Posterior cingulate gyrus (tissue), 11 donors: ENCODE results near the gene HDLBP.
"Not testable (repeated sequence)": the region's sequence is repeated elsewhere in the genome, so short reads cannot be mapped to it uniquely, and the experiment has no call there.

ENCODE experiments used
- DNase-seq, 10 donors: peaks; one replicate each; pipeline versions ENCODE4 v3.0.0 to v3.0.0-alpha.2; 2020 to 2021; ENCODE audit warnings: mixed read lengths in 3 of 10
- intact Hi-C: fragments of 100-400 bp; cut with DNase I; formaldehyde crosslinking; loops from one replicate; pipeline ENCODE4 v1.15.1; 2023

The HDLBP gene

DNA sequence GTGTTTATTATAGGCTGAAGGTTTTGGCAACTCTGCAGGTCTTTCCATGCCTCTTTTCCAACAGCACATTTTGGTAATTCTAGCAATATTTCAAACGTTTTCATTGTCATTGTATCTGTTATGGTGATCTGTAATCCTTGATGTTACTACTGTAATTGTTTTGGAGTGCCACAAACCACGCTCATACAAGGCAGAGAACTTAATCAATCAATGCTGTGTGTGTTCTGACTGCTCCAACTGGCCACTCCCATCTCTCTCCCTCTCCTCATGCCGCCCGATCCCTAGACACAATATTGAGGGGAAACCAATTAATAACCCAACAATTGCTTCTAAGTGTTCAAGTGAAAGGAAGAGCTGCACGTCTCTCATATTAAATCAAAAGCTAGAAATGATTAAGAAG is 32.9 kb downstream of the HDLBP start:
- intact Hi-C loops: no loop called here
- DNase-seq: no peak

DNA sequence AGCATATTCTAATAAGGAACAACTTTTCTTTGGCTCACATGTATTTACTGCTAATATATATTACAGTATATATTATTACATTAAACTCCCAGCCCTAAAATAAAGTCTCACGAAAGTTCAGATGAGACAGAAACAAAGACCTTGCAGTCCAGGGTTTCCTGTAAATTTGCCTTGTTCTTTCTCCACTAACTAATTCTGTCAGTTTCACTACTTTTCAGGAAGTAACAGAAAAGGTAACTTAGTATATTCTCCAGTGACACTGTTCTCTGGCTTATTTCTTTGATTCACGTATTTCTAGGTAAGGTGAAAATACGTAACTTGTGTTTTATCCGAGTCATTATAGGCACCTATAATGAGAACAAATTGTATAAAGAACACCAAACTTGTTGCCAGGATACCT is 35.2 kb downstream of the HDLBP start:
- intact Hi-C loops: no loop called here
- DNase-seq: no peak

DNA sequence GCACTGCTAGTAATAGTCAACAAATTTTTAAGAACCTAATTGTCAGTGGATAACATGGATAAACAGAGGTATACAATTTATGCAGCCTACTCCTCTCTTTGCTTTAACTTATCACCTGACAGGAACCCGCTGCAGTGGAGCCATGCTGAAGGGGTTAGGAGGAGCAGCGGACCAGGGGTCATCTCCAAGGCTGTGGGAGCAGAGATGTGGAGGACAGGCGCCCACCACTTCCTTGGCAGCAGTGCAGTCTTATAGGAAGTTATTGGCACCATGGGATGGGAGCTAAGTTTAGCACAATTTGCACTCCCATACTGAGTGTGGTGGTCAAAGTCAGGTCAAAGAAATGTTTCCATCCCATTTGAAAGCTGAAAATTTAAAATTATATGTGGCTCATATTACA is 35.6 kb downstream of the HDLBP start:
- intact Hi-C loops: no loop called here
- no peak for DNase-seq

DNA sequence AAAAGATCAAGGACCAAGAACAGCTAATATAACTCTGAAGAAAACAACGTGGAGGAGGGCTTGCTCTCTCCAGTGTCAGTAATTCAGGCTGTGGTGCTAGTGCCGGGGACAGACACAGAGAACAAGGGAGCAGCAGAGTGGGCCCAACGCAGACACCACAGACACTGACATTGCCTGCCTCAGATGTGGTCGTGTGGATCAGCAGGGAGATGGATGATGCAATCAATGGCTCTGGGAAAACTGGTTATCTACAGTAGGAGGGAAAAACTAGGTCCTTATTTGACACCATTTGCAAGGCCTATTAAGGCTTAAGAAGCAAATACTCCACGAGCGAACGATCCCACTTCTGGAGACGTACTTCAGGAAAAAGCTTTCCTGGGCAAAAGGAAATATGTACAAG is 36.1 kb downstream of the HDLBP start:
- no peak for DNase-seq
- intact Hi-C loops: no loop called here

DNA sequence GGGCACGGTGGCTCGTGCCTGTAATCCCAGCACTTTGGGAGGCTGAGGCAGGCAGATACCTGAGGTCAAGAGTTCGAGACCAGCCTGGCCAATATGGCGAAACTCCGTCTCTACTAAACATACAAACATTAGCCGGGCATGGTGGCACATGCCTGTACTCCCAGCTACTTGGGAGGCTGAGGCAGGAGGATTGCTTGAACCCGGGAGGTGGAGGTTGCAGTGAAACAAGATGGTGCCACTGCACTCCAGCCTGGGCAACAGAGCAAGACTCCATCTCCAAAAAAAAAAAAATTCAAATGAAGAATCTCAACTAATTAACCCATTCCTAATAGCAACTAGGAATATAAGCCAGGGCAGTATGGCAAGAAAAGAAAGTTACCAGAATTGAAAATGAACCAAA is 37.2 kb downstream of the HDLBP start:
- intact Hi-C loops, DNase-seq: not testable (repeated sequence)

DNA sequence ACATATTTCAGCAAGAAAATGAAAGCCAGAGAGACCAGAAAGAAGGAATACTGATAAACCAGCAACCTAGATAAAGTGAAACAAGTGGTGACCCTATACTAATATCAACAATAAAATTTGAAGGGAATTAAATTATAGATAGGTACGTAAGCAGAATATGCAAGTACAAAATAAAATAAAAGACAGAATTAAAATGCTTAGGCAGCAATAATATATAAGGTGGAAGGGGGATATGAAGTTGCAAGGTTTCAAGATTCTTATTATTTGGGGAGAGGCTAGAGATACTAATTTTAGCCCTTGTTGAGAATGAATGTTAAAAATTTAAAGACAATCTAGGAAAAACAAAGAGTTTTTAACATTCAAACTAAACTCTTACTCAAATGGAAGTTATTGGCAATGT is 39.6 kb downstream of the HDLBP start:
- intact Hi-C loops: no loop called here
- DNase-seq: no peak

DNA sequence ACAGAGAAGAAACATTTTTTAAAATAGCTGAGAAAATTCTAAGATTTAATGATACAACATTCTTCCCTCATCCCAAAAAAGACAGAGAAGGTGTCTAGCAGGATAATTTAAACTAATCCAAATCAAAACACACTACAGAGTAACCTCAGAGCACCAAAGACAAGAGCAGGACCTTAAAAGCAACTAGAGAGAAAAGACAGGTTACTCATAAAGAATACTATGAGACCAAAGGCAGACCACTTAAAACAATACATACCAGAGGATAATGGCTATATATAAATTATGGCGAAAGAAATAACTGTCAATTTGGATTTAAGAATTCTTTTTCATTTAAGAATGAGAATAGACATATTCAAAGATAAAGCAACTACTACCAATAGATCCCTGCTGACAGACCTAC is 40.0 kb downstream of the HDLBP start:
- intact Hi-C loops: no loop called here
- no peak for DNase-seq

DNA sequence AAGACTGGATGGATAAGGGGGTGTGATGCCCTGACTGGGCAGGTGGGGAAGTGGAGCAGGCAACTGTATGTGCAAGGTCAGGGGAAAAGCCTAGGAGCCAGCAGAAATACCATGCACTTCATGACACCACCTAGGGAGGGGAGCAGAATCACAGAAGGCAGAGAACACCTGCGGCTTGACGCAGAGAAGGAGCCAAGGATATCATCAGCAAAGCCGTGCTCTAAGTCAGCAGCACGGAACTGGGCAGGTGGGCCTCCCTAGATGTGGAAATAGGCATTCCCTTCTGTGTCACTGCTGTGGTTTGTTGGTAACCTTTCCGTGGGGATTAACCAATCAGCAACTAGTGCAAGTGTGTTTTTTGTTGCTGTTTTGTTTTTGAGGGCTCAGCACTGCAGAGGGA is 41.3 kb downstream of the HDLBP start:
- intact Hi-C loops: no loop called here
- no peak for DNase-seq

DNA sequence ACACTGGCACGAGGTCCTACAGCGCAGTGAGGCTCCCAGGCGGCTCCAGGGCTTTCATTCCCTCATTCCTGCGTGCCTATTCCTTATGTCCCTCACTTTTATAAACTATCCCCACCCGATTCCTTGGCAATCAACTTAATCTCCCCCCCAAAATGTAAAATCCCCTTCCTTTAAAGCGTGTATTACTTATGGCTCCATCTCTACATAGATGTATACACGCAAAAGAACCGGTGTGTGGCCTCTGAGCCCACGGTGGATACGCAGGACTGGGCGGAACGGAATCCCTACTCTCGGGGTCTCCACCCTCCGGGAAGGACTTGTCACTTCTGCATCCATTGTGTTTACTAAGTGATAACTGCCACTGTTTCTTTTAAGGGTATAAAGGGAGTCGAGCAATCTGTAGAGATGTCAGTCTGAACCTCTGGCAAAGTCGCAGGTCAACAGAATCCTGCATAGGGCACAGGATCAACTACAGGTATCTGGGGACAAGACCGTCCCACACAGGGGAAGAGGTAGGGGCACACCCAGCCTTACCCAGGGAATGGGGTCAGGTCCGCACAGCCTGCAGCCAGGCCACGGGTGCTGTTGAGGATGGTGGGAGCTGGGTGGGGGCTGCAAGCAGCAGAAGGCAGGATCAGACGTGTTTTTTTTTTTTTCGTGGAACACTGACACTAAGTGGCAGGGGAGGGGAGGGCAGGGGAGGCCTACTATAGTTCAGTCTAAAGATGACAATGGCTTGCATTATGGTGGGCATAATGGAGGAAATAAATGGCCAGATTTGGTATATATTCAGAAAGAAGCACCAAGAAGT is 42.1 kb downstream of the HDLBP start:
- no peak for DNase-seq
- intact Hi-C loops: no loop called here

DNA sequence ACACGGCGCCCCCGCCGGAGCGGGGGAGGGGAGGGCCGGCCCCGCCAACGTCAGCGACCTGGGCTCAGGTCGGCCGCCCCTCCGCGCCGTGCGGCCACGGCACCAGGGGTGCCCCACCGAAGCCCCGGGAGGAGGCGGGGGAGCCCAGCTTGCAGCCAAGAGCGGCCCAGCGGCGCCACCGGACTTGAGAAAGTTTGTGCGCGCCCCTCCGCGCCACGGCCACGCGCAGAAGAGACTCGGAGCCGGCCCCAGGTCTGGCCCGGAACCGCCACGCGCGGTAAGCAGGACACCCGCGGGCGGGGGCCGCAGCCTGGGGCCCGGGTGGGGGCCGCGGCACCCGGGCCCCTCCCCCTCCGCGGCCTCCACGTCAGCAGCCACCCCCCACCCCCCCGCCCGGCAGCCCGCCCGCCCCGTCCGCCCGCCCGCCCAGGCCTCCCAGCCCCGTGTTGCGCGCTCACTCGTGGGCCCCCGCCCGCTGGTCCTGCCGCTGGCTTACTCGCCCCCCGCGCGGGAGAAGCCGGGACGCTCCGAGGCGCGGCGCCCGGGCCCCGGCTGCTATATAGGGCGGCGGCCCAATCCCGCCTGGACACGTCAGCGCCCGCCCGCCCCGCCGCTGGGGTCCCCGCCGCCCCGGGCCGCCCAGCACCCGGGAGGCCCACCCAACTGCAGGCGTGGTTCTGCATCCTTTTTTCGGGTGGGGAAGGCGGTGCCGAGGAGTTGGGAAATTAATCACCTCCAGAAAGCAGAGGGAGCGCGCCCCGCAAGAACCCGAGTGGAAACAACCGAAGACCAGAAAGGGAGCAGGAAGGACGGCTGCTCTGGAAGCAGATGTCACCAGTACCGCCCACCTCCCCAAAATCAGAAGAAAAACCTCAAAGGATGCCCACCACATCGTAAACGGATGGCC is 42.9 kb downstream of the HDLBP start:
- intact Hi-C loops: no loop called here

DNA sequence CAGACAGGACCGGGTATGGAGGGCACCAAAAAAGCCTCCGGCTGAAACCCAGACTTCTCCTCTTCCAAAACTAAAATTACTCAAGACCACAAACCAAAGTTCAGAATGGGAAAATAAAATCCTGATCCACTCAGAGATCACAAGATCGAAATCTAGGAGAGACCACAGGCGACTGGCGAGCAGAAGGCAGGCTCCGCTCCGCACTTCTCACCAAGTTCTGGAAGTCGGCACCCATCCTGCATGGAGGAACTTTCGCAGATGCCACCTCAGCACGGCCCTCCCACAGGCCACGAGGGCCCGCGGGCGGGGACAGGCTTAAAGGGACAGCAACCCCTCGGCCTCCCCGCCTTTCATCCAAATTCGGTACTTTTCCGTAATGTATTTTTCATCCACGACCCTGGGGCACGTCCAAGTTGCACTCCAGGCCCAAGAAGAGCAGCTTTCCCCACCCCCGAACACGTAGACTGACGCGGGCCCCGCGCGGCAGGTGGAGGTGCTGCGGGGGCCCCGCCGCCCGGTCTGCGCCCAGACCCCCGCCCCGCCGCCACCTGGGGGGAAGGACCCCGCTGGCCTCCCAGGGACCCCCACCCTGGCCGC is 43.7 kb downstream of the HDLBP start:
- intact Hi-C loops: no loop called here
- DNase-seq: peak; percentile 66 to 97 (median 82)

More for the DNA sequence above, 42.9 kb downstream of the HDLBP start:
- DNase-seq: peak; percentile 11 to 92 (median 46)

DNA sequence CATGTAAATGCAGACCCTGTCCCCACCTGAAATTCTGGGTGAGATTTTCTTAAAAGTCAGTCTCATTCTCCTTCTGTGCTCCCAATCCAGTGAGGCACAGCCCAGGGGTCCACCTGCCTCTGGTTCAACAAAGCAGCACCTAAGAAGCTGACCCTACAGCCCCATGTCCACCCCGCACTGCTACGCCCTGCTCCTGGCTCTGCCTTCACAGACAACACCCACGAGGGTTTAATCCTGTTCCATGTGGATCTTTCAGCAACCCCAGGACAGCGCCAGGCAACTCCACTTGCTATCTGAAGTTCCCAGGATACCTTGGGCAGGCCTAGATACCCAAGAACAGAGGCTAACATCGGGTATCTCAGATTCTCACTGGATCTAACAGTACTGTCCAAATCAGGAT is 44.9 kb downstream of the HDLBP start:
- intact Hi-C loops: no loop called here
- DNase-seq: no peak

DNA sequence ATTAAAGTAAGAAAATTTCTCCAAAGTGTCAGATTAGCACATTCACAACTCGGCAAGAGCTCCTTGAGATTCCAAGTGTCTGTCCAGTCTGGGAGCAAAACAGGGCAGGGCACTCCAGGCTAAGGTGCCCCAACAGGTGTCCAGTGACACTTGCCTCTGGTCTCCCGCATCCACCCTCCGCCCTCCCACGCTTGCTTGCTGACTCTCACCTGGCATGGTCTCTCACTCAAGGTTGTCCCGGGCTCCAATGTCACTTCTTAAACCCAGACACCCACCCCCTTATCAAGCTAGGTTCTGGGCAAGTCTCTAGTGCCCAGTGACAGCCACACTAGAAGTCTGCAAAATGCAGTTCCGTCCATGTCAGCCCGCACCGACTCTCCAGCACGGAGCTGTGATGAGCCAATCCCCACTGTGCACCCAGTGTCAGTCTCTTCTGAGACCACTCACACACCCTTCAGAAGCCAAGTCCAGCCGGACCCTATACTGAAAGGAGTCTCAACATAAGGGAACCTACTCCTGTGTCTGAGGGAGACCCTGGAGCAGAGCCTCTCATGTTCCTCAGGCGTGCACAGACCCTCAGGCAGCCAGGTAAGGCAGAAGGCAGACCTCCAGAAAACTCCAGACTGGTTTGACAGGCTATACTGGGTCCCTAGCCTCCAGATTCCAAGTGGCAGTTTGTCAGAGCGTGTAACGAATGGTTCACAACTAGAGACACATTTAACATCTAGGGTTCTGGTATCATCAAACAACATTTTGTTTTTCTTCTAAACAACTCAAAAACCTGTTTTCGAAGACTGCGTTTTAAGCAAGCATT is 45.6 kb downstream of the HDLBP start:
- intact Hi-C loops: no loop called here
- DNase-seq: no peak

DNA sequence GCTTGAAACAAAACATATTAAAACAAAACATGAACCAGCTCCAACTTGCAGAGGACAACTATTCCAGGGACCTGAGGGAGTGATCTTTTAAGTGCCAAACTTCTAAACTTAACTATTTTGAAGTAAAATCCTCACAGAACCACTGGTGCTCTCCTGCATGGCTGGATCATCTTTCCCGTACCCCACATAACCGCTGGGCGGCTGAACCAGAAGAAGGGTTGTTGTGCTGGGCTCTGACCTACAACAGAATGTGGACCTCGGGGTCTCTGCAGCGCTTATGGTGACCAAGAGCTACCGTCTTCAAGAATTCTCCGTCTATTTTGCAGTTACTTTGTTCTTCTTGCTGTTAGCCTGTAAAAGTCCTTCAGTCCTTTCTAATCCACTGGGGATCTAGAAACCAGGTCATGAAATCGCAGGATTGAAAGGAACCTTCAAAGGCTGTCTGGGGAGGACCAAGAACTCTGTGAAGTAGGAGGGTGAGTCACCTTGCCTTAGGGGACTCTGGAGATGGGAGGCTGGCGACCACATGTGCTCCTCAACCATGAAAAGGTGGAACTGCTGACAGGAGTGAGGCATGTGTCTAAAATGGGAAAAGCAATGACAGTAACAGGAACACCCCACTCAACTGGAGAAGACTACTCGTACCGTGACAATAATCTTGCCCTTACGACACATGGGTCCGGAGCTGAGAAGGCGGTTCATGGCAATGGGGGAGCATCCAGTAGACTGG is 46.6 kb downstream of the HDLBP start:
- intact Hi-C loops: no loop called here
- no peak for DNase-seq

DNA sequence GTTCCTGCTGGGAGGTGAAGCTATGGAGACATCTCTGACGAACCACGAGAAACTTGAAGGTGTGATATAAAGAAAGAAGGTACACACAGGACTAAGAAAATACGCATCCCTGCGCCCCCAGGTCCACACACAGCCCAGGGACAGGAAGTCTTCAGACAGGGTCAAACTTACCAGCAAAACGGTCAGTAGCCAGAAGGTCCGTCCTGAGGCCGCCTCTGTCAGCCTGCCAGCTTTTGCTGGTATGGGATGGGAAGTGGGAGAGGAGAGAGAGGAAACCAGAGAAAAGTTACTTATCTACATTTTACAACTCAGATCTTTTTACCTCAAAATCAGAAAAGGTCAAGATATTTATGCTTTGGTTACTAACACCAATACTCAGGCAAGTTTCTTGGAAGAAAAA is 47.2 kb downstream of the HDLBP start:
- intact Hi-C loops: no loop called here
- DNase-seq: no peak

DNA sequence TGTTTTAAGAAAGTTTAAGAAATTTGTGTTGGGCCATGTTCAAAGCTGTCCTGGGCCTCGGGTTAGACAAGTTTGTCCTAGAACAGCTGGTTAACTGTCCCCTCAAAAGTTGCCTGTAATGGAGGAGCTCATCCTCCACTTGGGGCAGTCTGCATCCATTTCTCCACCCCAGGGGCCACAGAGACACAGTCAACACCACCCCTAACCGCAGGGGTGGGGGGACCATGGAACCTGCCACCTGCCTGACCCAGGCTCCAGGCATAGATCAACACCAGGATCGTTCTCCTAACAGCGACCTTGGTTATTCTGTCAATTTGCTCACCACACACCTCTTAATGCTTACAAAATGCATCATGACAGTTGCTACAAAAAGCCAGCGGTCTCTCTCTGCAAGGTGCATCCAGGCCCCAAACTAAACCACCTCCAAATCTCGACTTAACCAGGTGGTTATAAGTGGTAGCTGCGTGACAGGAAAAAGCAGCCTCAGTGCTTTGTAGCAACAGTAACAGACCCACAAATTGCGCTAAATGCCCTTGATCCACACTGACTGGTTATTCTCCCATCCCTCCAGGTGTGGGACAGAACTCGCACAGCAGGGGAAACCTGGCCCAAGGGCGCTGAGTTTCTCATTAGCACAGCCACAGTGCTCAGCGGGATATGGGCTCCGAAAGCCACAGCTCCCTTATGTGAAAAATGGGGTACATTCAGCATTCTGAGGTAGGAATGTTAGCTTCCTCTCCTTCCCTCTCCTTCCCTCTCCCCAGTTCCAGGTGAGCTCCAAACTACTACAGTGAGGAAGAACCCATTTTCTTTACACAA is 48.0 kb downstream of the HDLBP start:
- DNase-seq: no peak

DNA sequence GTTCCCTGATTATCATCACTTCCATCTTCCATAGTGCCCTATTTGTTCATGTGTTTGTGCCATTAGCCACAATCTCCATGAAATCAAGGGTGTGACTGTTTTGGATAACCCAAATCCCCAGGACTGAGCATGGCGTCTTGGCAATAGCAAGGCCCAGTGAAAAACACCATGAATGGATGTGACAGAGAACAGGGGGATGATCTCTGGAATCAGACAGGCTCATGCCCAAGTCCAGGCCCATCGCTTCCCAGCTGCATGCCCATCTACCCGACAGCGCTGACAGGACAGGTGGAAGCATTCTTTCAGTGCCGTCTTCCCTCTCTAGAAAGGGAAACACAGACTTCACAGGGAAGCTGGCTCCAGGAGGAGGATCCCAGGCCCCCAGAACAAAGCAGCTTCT is 50.0 kb downstream of the HDLBP start:
- intact Hi-C loops: no loop called here
- no peak for DNase-seq

More for the DNA sequence above, 48.0 kb downstream of the HDLBP start:
- intact Hi-C loops: no loop called here

DNA sequence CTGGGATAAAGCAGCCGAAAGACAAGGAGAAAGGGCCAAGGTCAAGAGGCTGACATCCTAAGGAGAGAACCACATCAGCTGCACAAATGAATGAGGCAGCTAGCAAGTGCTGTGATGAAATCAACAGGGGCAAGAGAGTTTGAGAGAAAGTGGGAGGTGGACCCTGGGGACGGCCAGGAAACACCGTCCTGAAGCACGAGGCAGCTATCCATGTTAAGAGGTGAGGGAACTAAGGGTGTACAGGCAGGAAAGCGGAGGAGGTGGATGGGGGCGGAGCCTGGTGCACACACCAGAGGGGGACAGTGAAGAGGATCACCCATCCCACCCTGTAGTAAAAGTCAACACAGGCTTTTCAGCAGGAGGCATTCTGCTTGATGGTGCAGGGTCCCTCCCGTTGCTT is 52.4 kb downstream of the HDLBP start:
- DNase-seq: no peak
- intact Hi-C loops: no loop called here

DNA sequence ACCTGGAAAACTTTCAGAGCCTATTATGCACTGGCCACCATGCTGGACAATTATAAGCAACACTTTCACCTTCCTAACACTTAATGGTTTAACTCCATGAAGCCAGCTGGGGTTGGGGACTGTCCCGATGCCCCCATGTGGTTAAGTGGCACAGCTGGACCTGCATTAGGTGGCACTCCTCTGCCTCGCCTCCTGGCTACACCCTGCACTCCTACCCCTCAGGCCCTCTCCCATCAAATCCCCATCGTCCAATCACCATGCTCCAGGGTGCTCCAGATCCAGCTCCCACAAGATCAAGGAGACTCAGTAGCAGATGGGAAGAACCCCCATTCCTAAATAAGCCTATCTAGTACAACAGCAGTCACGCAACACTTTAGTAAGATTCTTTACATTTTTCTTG is 53.8 kb downstream of the HDLBP start:
- DNase-seq: no peak
- intact Hi-C loops: no loop called here
